GM19397 (cell line): ENCODE measurements around the gene PRSS38.

Experiments
- ATAC-seq: cut with Tn5 transposase; IDR thresholded peaks from one replicate; pipeline ENCODE4 v1.9.1; 2021; ENCODE audit warnings: mild to moderate bottlenecking, moderate library complexity; ENCODE audit not compliant: unreplicated experiment

The PRSS38 gene

GRCh38 chr1:227893949-227894721, 78.7 kb downstream of the PRSS38 start:
- no peak for ATAC-seq

DNA sequence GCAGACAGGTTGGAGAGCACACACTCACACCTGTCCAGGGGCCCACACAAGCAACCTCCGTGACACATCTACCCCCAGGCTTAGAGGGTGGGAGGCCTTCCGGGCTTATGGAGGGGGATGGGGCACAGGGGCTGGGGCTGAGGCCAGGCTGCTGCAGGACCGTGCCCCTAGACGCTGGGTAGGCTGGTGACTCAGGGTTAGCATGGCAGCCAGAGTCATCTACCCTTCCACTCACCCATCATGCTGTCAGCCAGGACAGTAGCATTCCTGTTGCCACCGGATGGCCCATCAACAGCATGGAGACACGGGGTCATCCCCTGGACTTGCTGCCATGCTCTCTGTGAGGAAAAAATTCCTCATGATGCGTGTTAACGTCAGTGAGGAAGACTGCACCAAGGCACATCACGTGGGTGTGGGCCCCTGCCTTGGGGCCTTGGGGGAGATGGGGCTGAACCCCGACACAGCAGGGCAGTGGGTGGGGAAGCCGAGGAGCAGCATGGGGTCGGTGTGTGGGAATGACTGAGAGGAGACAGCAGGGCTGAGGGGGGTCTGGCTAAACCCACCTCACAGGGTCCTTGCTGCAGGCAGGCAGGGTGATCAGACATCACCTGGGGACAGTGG, 79.5 kb downstream of the PRSS38 start:
- no peak for ATAC-seq
